Measurements from ENCODE around the gene FBXL15.
"Not testable (repeated sequence)": the region's sequence is repeated elsewhere in the genome, so short reads cannot be mapped to it uniquely, and the experiment has no call there.

The FBXL15 gene

GRCh38 chr10:102450374-102451104, 29.9 kb downstream of the FBXL15 start:
- no peak for TF ChIP-seq CTCF (IDR thresholded peaks at IDR 0.05; ENCODE audit: low read length, missing control alignments)
- peak overlapping the region; percentile 73 for H3K4me3 ChIP-seq (replicated peaks; ENCODE audit: low read depth, low read length)
- peak; percentile 77 for DNase-seq (ENCODE audit: low read depth)

GRCh38 chr10:102451105-102451969, 30.7 kb downstream of the FBXL15 start, which contains the start of gene C10orf95:
Gene C10orf95, minus strand, starts transcription at chr10:102451543. Its CDS starts 450 bp downstream, at chr10:102451093.
- no peak for TF ChIP-seq CTCF (IDR thresholded peaks at IDR 0.05; ENCODE audit: low read length, missing control alignments)
- H3K4me3 ChIP-seq (replicated peaks; ENCODE audit: low read depth, low read length) = peak within 1 kb of the TSS; percentile 73
- no peak for DNase-seq (ENCODE audit: low read depth)

- no peak overlapping the region for H3K4me3 ChIP-seq (replicated peaks; ENCODE audit: low read depth, low read length)
- DNase-seq (ENCODE audit: low read depth) = peak; percentile 55
- no peak for TF ChIP-seq CTCF (IDR thresholded peaks at IDR 0.05; ENCODE audit: low read length, missing control alignments)
Observed at GRCh38 chr10:102452672-102453340, 32.2 kb downstream of the FBXL15 start.

- no peak overlapping the region for H3K4me3 ChIP-seq (replicated peaks; ENCODE audit: low read depth, low read length)
- TF ChIP-seq CTCF (IDR thresholded peaks at IDR 0.05; ENCODE audit: low read length, missing control alignments) = no peak
- no peak for DNase-seq (ENCODE audit: low read depth)
Observed at GRCh38 chr10:102453502-102453901, 32.9 kb downstream of the FBXL15 start.

- not testable (repeated sequence) for DNase-seq (ENCODE audit: low read depth); H3K4me3 ChIP-seq (replicated peaks; ENCODE audit: low read depth, low read length)
Observed at GRCh38 chr10:102454662-102455487, 34.2 kb downstream of the FBXL15 start.

GRCh38 chr10:102455893-102456471, 35.3 kb downstream of the FBXL15 start:
- H3K4me3 ChIP-seq (replicated peaks; ENCODE audit: low read depth, low read length) = no peak overlapping the region
- TF ChIP-seq CTCF (IDR thresholded peaks at IDR 0.05; ENCODE audit: low read length, missing control alignments) = no peak
- peak; percentile 89 for DNase-seq (ENCODE audit: low read depth)
